Measurements from ENCODE around the gene COL5A2. TPM values are rescaled to one million over a fixed set of nuclear protein-coding genes. Genes with fewer than 3 reads are reported as not detected.

COL5A2 gene
- total RNA-seq, 4 donors from 2014 or later = 34.7 to 60.4 (median 51.4) TPM

DNA sequence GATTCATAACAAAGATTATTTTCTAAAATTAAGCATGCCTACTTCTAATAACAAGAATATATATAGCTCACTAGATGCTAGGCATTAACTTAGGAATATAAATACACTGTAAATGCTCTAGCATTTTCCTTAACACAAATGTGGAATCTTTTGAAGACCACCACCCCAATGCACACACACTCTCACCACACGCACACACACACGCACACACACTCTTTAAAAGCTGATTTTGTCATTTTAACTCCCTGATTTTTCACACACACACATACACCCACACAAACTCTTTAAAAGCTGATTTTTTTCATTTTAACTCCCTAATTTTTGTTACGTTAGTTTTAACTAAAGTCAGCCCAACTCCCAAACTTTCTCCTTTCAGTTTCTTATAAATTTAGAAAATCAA lies 3.0 kb downstream of the COL5A2 start:
- Histone ChIP-seq H3K9me3 (no peaks in the 10 kb centered on the region), H3K4me3 (peak overlapping the region in 3 of 4 donors; percentile 13 to 66 (median 38)), H3K4me1 (peaks cover 0 to 28% (median 5%) of the 10 kb centered on the region in 4 donors), H3K27me3 (no peaks in the 10 kb centered on the region), H3K36me3 (no peaks in the 10 kb centered on the region), H3K27ac (peak overlapping the region in 2 of 4 donors; percentile 87)
- no peak for DNase-seq (ENCODE audit: low spot score in 2 of 2)
- TF ChIP-seq CTCF (IDR thresholded peaks at IDR 0.05) (no peak), POLR2A (IDR thresholded peaks at IDR 0.05) (no peak), EP300 (IDR thresholded peaks at IDR 0.05) (no peak)
- 23 to 36% methylated on average over 3 of the region's 3 CpGs for WGBS, 2 donors

DNA sequence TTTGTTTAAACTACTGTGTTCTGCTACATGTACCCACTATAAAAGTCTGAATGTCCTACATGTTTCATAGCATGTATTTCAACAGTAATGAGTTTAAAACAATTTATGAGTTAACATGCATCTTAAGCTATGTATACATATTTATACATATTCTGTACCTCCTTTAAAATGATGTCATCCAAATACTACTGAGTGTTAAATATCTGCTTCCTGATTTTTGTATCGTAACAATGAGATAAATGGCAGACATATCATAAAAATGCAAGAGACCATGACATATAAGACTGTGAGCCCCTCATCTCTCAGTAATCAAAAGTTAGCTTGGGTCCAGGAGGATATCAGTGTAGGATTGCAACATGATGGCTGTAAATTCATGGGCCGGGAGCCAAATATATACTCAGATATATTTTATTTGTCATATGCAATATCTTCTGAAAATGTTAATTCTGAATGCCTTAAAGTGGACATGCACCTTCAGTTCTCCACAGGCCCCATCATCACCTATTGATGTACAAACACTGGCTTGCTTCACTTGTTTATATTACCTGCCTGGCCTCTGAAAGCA lies 3.6 kb downstream of the COL5A2 start:
- no peaks in the 10 kb centered on the region for H3K27me3 ChIP-seq
- H3K27ac ChIP-seq = peak overlapping the region in 1 of 4 donors; percentile 87
- no peaks in the 10 kb centered on the region for H3K36me3 ChIP-seq
- 40 to 53% methylated on average over 2 of the region's 2 CpGs for WGBS, 2 donors
- peak overlapping the region in 1 of 4 donors; percentile 66 for H3K4me3 ChIP-seq
- TF ChIP-seq EP300 (IDR thresholded peaks at IDR 0.05) (no peak), CTCF (IDR thresholded peaks at IDR 0.05) (no peak), POLR2A (IDR thresholded peaks at IDR 0.05) (no peak)
- H3K9me3 ChIP-seq = no peaks in the 10 kb centered on the region
- peaks cover 0 to 34% (median 6%) of the 10 kb centered on the region in 4 donors for H3K4me1 ChIP-seq
- DNase-seq (ENCODE audit: low spot score in 2 of 2) = no peak

DNA sequence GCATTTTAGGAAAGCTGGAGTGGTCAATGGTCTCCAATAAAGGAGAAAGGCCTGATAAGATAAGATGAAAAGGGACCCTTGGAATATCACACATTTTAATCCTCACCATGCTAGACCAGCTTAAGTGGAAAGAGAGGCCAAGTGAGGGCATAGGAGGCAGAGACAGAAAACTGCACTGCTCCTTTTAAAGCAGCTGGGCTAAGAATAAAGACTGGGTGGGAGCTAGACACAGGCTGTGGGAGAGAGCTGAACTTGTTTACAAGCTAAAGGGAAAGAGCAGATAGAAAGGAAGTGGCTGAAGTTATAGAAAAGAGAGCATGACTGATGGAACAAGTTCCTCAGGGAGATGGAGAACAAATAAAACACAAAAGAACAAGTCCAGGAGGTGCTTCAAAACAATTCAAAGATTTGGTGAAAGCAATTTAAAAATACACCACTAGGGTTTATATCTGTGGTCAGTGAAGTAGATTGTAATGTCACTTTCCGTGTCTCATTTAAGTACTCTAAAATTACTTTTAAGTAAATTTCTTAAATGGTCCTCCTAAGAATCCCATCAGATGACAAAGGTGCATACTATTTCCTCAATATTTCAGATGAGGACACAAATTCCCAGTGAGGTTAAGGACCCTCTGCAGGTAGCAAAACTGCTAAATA lies 7.5 kb downstream of the COL5A2 start:
- H3K27ac ChIP-seq = peak overlapping the region in 3 of 4 donors; percentile 15 to 54 (median 31)
- no peaks in the 10 kb centered on the region for H3K36me3 ChIP-seq
- WGBS, 2 donors = 80 to 82% methylated on average over 1 of the region's 1 CpG
- DNase-seq (ENCODE audit: low spot score in 2 of 2) = no peak
- peaks cover 0 to 63% (median 13%) of the 10 kb centered on the region in 4 donors for H3K4me1 ChIP-seq
- H3K9me3 ChIP-seq = no peaks in the 10 kb centered on the region
- H3K27me3 ChIP-seq = no peaks in the 10 kb centered on the region
- no peak for TF ChIP-seq EP300 (IDR thresholded peaks at IDR 0.05)
- TF ChIP-seq POLR2A (IDR thresholded peaks at IDR 0.05) = no peak
- no peak for TF ChIP-seq CTCF (IDR thresholded peaks at IDR 0.05)
- no peak overlapping the region for H3K4me3 ChIP-seq

- H3K27ac ChIP-seq = peak overlapping the region in 1 of 4 donors; percentile 10
- TF ChIP-seq POLR2A (IDR thresholded peaks at IDR 0.05) = no peak
- no peak for TF ChIP-seq CTCF (IDR thresholded peaks at IDR 0.05)
- peak in 1 of 2 donors; percentile 23 for TF ChIP-seq EP300 (IDR thresholded peaks at IDR 0.05)
- no peaks in the 10 kb centered on the region for H3K36me3 ChIP-seq
- H3K27me3 ChIP-seq = no peaks in the 10 kb centered on the region
- no peaks in the 10 kb centered on the region for H3K9me3 ChIP-seq
- H3K4me1 ChIP-seq = peaks cover 0 to 84% (median 26%) of the 10 kb centered on the region in 4 donors
- 57 to 64% methylated on average over 2 of the region's 2 CpGs for WGBS, 2 donors
- DNase-seq (ENCODE audit: low spot score in 2 of 2) = no peak
- H3K4me3 ChIP-seq = no peak overlapping the region
Observed at GRCh38 chr2:189168856-189169499, 10.6 kb downstream of the COL5A2 start.
